ENCODE measurements around the gene USP48. TPM values are rescaled to one million over a fixed set of nuclear protein-coding genes. Genes with fewer than 3 reads are reported as not detected.

USP48 gene
- total and polyA plus RNA-seq, 2 donors (not counting 1 experiment from before 2014, with no cell fraction given): 34.1 to 45.6 TPM

DNA sequence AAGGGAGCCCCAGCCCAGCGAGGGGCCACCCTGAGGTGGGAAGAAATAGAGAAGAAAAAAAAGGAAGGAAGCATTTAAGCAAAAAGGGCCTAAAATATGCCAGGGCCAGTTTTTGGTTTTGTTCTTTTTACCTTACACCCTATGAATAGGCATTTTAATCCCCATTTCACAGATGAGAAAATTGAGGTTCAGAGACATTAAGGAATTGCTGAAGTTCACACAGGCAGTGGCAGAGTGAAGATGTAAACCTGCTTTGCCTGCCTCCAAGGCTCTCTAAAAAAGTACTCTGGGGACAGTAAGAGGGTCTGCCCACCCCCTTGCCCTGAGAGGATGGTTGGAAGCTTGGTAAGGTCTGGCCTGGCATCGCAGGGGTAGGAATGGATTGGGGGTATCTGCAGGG is 133.6 kb downstream of the USP48 start:
- Histone ChIP-seq H3K27ac (ENCODE audit: insufficient read depth, low read length) (no peak overlapping the region), H3K27me3 (ENCODE audit: control insufficient read depth, insufficient read depth, low read length) (peaks cover 21% of the 10 kb centered on the region), H3K4me1 (ENCODE audit: control insufficient read depth, extremely low read depth, insufficient read depth, low read length) (peaks cover 3% of the 10 kb centered on the region), H3K9me3 (ENCODE audit: control insufficient read depth, insufficient read depth, low read depth, low read length) (no peaks in the 10 kb centered on the region), H3K36me3 (ENCODE audit: control insufficient read depth, insufficient read depth, low read length) (no peaks in the 10 kb centered on the region), H2AFZ (ENCODE audit: low read length) (no peak overlapping the region), H3K9ac (ENCODE audit: insufficient read depth, low read length) (no peak overlapping the region), H4K20me1 (ENCODE audit: control insufficient read depth, extremely low read depth, insufficient read depth, low read length) (no peaks in the 10 kb centered on the region), H3K79me2 (ENCODE audit: control insufficient read depth, insufficient read depth, low read length) (no peaks in the 10 kb centered on the region), H3K4me2 (ENCODE audit: extremely low read depth, insufficient read depth, low read length) (no peak overlapping the region), H3K4me3 (replicated peaks in 1 of 4; ENCODE audit: control extremely low read depth in 1 of 4, insufficient read depth in 1 of 4, low read depth in 3 of 4, low read length in 4 of 4) (no peak overlapping the region)
- TF ChIP-seq, protein P1, sequence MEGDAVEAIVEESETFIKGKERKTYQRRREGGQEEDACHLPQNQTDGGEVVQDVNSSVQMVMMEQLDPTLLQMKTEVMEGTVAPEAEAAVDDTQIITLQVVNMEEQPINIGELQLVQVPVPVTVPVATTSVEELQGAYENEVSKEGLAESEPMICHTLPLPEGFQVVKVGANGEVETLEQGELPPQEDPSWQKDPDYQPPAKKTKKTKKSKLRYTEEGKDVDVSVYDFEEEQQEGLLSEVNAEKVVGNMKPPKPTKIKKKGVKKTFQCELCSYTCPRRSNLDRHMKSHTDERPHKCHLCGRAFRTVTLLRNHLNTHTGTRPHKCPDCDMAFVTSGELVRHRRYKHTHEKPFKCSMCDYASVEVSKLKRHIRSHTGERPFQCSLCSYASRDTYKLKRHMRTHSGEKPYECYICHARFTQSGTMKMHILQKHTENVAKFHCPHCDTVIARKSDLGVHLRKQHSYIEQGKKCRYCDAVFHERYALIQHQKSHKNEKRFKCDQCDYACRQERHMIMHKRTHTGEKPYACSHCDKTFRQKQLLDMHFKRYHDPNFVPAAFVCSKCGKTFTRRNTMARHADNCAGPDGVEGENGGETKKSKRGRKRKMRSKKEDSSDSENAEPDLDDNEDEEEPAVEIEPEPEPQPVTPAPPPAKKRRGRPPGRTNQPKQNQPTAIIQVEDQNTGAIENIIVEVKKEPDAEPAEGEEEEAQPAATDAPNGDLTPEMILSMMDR (conservative IDR thresholded peaks at IDR 0.05 in 1 of 2, IDR thresholded peaks at IDR 0.05 in 1 of 2; ENCODE audit: low read depth in 1 of 2, low read length in 2 of 2): no peak
- no peak for TF ChIP-seq EZH2 (IDR thresholded peaks at IDR 0.05; ENCODE audit: low read length, missing control alignments)
- DNase-seq (ENCODE audit: low read depth in 2 of 2): no peak

- peaks cover 21% of the 10 kb centered on the region for H3K27me3 ChIP-seq (ENCODE audit: control insufficient read depth, insufficient read depth, low read length)
- H2AFZ ChIP-seq (ENCODE audit: low read length): no peak overlapping the region
- no peak overlapping the region for H3K4me2 ChIP-seq (ENCODE audit: extremely low read depth, insufficient read depth, low read length)
- no peak overlapping the region for H3K4me3 ChIP-seq (replicated peaks in 1 of 4; ENCODE audit: control extremely low read depth in 1 of 4, insufficient read depth in 1 of 4, low read depth in 3 of 4, low read length in 4 of 4)
- H3K27ac ChIP-seq (ENCODE audit: insufficient read depth, low read length): no peak overlapping the region
- no peaks in the 10 kb centered on the region for H4K20me1 ChIP-seq (ENCODE audit: control insufficient read depth, extremely low read depth, insufficient read depth, low read length)
- no peaks in the 10 kb centered on the region for H3K36me3 ChIP-seq (ENCODE audit: control insufficient read depth, insufficient read depth, low read length)
- no peak for TF ChIP-seq EZH2 (IDR thresholded peaks at IDR 0.05; ENCODE audit: low read length, missing control alignments)
- TF ChIP-seq, protein P1 (conservative IDR thresholded peaks at IDR 0.05 in 1 of 2, IDR thresholded peaks at IDR 0.05 in 1 of 2; ENCODE audit: low read depth in 1 of 2, low read length in 2 of 2): no peak
- no peak for DNase-seq (ENCODE audit: low read depth in 2 of 2)
- no peak overlapping the region for H3K9ac ChIP-seq (ENCODE audit: insufficient read depth, low read length)
- H3K4me1 ChIP-seq (ENCODE audit: control insufficient read depth, extremely low read depth, insufficient read depth, low read length): peaks cover 3% of the 10 kb centered on the region
- no peaks in the 10 kb centered on the region for H3K79me2 ChIP-seq (ENCODE audit: control insufficient read depth, insufficient read depth, low read length)
- no peaks in the 10 kb centered on the region for H3K9me3 ChIP-seq (ENCODE audit: control insufficient read depth, insufficient read depth, low read depth, low read length)
Observed at GRCh38 chr1:21648791-21649190, 134.2 kb downstream of the USP48 start.

GRCh38 chr1:21648352-21648730 is 134.6 kb downstream of the USP48 start:
- H3K4me3 ChIP-seq (replicated peaks in 1 of 4; ENCODE audit: control extremely low read depth in 1 of 4, insufficient read depth in 1 of 4, low read depth in 3 of 4, low read length in 4 of 4): no peak overlapping the region
- no peak overlapping the region for H3K9ac ChIP-seq (ENCODE audit: insufficient read depth, low read length)
- H2AFZ ChIP-seq (ENCODE audit: low read length): no peak overlapping the region
- DNase-seq (ENCODE audit: low read depth in 2 of 2): no peak
- no peak overlapping the region for H3K27ac ChIP-seq (ENCODE audit: insufficient read depth, low read length)
- no peaks in the 10 kb centered on the region for H3K36me3 ChIP-seq (ENCODE audit: control insufficient read depth, insufficient read depth, low read length)
- peaks cover 3% of the 10 kb centered on the region for H3K4me1 ChIP-seq (ENCODE audit: control insufficient read depth, extremely low read depth, insufficient read depth, low read length)
- peaks cover 18% of the 10 kb centered on the region for H3K27me3 ChIP-seq (ENCODE audit: control insufficient read depth, insufficient read depth, low read length)
- no peaks in the 10 kb centered on the region for H3K9me3 ChIP-seq (ENCODE audit: control insufficient read depth, insufficient read depth, low read depth, low read length)
- no peaks in the 10 kb centered on the region for H4K20me1 ChIP-seq (ENCODE audit: control insufficient read depth, extremely low read depth, insufficient read depth, low read length)
- no peaks in the 10 kb centered on the region for H3K79me2 ChIP-seq (ENCODE audit: control insufficient read depth, insufficient read depth, low read length)
- no peak overlapping the region for H3K4me2 ChIP-seq (ENCODE audit: extremely low read depth, insufficient read depth, low read length)
- TF ChIP-seq, protein P1 (conservative IDR thresholded peaks at IDR 0.05 in 1 of 2, IDR thresholded peaks at IDR 0.05 in 1 of 2; ENCODE audit: low read depth in 1 of 2, low read length in 2 of 2): no peak
- TF ChIP-seq EZH2 (IDR thresholded peaks at IDR 0.05; ENCODE audit: low read length, missing control alignments): no peak
